K562 (cell line): ENCODE measurements around the gene SLC16A10. TPM values are rescaled to one million over a fixed set of nuclear protein-coding genes. Genes with fewer than 3 reads are reported as not detected.

Experiments
- ATF1 ChIP-seq, 2 experiments: fragments of 450-650 bp in 1 of 2; IDR thresholded peaks; 2 replicates each; pipeline ENCODE4 v1.6.1; 2016; ENCODE audit warnings: missing compliant biosample characterization in 1 of 2, missing genetic modification characterization in 1 of 2
- CREM ChIP-seq: IDR thresholded peaks from 2 replicates; pipeline ENCODE4 v1.6.1; 2014; ENCODE audit warnings: antibody characterized with exemption, low read depth
- GABPB1 ChIP-seq: sonication (generic); formaldehyde crosslinking; IDR thresholded peaks from 2 replicates; pipeline ENCODE4 v1.8.0; 2022; ENCODE audit warnings: mild to moderate bottlenecking, missing genetic modification reagents
- HINFP ChIP-seq: fragments of 450-650 bp; conservative IDR thresholded peaks from 2 replicates; pipeline ENCODE4 v1.6.1; 2016; ENCODE audit warnings: missing genetic modification characterization, low read depth, mild to moderate bottlenecking, control low read depth, missing compliant biosample characterization
- MBD1 ChIP-seq: fragments of 250-450 bp; sonication (Bioruptor Pico); IDR thresholded peaks from 2 replicates; pipeline ENCODE4 v1.8.0; 2022; ENCODE audit warnings: inconsistent platforms
- SMAD3 ChIP-seq: fragments of 450-650 bp; formaldehyde crosslinking; conservative IDR thresholded peaks from 2 replicates; pipeline ENCODE4 v1.4.0; 2020; ENCODE audit warnings: mild to moderate bottlenecking
- SREBF2 ChIP-seq: sonication (generic); formaldehyde crosslinking; IDR thresholded peaks from 2 replicates; pipeline ENCODE4 v1.4.0; 2020; ENCODE audit warnings: mild to moderate bottlenecking, missing genetic modification reagents
- ZFP1 ChIP-seq: fragments of 450-650 bp; formaldehyde crosslinking; IDR thresholded peaks from 2 replicates; pipeline ENCODE4 v1.4.0; 2020; ENCODE audit warnings: mild to moderate bottlenecking, mixed read lengths
- ZNF311 ChIP-seq: fragments of 250-450 bp; sonication (Bioruptor Pico); IDR thresholded peaks from 2 replicates; pipeline ENCODE4 v1.4.0; 2020; ENCODE audit warnings: mild to moderate bottlenecking, moderate library complexity
- polyA plus RNA-seq, 8 experiments: library from polyadenylated mRNA; depleted of rRNA in 4 of 8; stranded (reverse) in 5 of 8; unstranded in 3 of 8; fragments of >200 nt; fragmentation: Nextera tagmentation in 2 of 8; fragmentation: Illumina TruSeq in 1 of 8; extraction: Ambion mirVana in 2 of 8; extraction: Trizol in 1 of 8; gene quantifications; 2 replicates each; pipeline versions ENCODE4 v1.2.1 to v1.2.3, GENCODE V29; 2011 to 2014; ENCODE audit warnings: inconsistent platforms in 1 of 8, missing spikeins in 1 of 8
- total RNA-seq, 7 experiments: library from RNA; depleted of rRNA in 6 of 7; stranded (reverse); fragments of >200 nt in 6 of 7; fragmentation: Illumina TruSeq in 2 of 7; extraction: Trizol in 2 of 7; gene quantifications; 2 replicates each; pipeline versions ENCODE4 v1.2.1 to v1.2.3, GENCODE V29; 2011 to 2021; ENCODE audit warnings: low replicate concordance in 1 of 7
- TF ChIP-seq, protein P1 (sequence below), 3 experiments: IDR thresholded peaks in 2 of 3; conservative IDR thresholded peaks in 1 of 3; 2 replicates each; pipeline ENCODE4 v1.5.1; 2011 to 2012; ENCODE audit warnings: low read length in 3 of 3, mild to moderate bottlenecking in 3 of 3, control low read depth in 2 of 3, improper control_type of control experiment in 1 of 3, inconsistent platforms in 1 of 3, low read depth in 1 of 3, mixed read lengths in 1 of 3, moderate library complexity in 1 of 3; ENCODE audit not compliant: insufficient read depth in 2 of 3
- TF ChIP-seq, protein P2 (sequence below): fragments of 250-450 bp; sonication (Bioruptor Pico); IDR thresholded peaks from 2 replicates; pipeline ENCODE4 v1.5.0; 2020; ENCODE audit warnings: mild to moderate bottlenecking, borderline replicate concordance

Gene SLC16A10
- total and polyA plus RNA-seq, 9 of the 15 experiments (the other 6 are each of a cell fraction or from before 2014, with no cell fraction given) = 0.02 to 0.54 (median 0.24) TPM; not detected in 4

- TF ChIP-seq MBD1 = no peak
- no peak for TF ChIP-seq ATF1 (CRISPR knock-in tag; IDR thresholded peaks at IDR 0.05)
- TF ChIP-seq ATF1 (tag; IDR thresholded peaks at IDR 0.05) = peak; percentile 84
- no peak for TF ChIP-seq SREBF2 (CRISPR knock-in tag)
- TF ChIP-seq HINFP (tag) = no peak
- TF ChIP-seq, protein P1, sequence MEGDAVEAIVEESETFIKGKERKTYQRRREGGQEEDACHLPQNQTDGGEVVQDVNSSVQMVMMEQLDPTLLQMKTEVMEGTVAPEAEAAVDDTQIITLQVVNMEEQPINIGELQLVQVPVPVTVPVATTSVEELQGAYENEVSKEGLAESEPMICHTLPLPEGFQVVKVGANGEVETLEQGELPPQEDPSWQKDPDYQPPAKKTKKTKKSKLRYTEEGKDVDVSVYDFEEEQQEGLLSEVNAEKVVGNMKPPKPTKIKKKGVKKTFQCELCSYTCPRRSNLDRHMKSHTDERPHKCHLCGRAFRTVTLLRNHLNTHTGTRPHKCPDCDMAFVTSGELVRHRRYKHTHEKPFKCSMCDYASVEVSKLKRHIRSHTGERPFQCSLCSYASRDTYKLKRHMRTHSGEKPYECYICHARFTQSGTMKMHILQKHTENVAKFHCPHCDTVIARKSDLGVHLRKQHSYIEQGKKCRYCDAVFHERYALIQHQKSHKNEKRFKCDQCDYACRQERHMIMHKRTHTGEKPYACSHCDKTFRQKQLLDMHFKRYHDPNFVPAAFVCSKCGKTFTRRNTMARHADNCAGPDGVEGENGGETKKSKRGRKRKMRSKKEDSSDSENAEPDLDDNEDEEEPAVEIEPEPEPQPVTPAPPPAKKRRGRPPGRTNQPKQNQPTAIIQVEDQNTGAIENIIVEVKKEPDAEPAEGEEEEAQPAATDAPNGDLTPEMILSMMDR (IDR thresholded peaks at IDR 0.05 in 2 of 3, conservative IDR thresholded peaks at IDR 0.05 in 1 of 3; ENCODE audit: insufficient read depth in 2 of 3, low read depth in 1 of 3, low read length in 3 of 3) = peak; percentile 93 to 99 (median 97)
- no peak for TF ChIP-seq ZFP1
- peak; percentile 83 for TF ChIP-seq CREM
- 0 out of 2 replicates have a peak, but pooled peaks have one; percentile 4 for TF ChIP-seq SMAD3 (CRISPR knock-in tag)
- TF ChIP-seq ZNF311 (CRISPR knock-in tag) = no peak
- TF ChIP-seq, protein P2, sequence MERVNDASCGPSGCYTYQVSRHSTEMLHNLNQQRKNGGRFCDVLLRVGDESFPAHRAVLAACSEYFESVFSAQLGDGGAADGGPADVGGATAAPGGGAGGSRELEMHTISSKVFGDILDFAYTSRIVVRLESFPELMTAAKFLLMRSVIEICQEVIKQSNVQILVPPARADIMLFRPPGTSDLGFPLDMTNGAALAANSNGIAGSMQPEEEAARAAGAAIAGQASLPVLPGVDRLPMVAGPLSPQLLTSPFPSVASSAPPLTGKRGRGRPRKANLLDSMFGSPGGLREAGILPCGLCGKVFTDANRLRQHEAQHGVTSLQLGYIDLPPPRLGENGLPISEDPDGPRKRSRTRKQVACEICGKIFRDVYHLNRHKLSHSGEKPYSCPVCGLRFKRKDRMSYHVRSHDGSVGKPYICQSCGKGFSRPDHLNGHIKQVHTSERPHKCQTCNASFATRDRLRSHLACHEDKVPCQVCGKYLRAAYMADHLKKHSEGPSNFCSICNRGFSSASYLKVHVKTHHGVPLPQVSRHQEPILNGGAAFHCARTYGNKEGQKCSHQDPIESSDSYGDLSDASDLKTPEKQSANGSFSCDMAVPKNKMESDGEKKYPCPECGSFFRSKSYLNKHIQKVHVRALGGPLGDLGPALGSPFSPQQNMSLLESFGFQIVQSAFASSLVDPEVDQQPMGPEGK (CRISPR knock-in tag) = no peak
- peak; percentile 96 for TF ChIP-seq GABPB1 (CRISPR knock-in tag)
Observed at GRCh38 chr6:111259089-111259831, 172.0 kb downstream of the SLC16A10 start (continued).
